GM06990 (cell line): ENCODE data around the gene PNLDC1.

Experiments used
- DNase-seq: peaks from one replicate; pipeline ENCODE4 v3.0.0-alpha.2; 2011; ENCODE audit not compliant: insufficient read length; ENCODE audit errors: extremely low read depth
- H3K27me3 ChIP-seq: replicated peaks from 2 replicates; pipeline ENCODE4 v1.6.0; 2011; ENCODE audit warnings: low read length; ENCODE audit not compliant: control insufficient read depth, insufficient read depth
- H3K36me3 ChIP-seq: 2 replicates; pipeline ENCODE4 v1.5.1; 2011; ENCODE audit warnings: low read length; ENCODE audit not compliant: control insufficient read depth, insufficient read depth
- H3K4me3 ChIP-seq: replicated peaks from 2 replicates; pipeline ENCODE4 v1.5.1; 2011; ENCODE audit warnings: low read depth, mild to moderate bottlenecking, control low read depth, low read length
- TF ChIP-seq, protein P1 (sequence below): IDR thresholded peaks from 2 replicates; pipeline ENCODE4 v1.5.1; 2011; ENCODE audit warnings: low read length, control low read depth, mild to moderate bottlenecking, inconsistent platforms; ENCODE audit not compliant: insufficient read depth, poor library complexity, severe bottlenecking

The PNLDC1 gene

DNA sequence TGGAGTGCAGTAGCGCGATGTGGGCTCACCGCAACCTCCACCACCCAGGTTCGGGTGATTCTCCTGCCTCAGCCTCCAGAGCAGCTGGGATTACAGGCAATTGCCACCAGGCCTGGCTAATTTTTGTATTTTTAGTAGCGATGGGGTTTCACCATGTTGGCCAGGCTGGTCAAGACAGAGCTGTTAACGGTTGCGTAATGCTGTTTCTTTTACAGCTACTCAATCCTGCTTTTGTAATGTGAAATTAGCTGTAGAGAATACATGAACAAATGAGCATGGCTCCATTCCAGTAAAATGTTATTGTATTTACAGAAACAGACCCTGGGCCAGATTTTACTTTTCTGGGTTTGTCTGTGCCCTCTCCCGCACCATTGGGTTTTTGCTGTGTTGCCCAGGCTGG is 1.9 kb downstream of the PNLDC1 start:
- TF ChIP-seq, protein P1, sequence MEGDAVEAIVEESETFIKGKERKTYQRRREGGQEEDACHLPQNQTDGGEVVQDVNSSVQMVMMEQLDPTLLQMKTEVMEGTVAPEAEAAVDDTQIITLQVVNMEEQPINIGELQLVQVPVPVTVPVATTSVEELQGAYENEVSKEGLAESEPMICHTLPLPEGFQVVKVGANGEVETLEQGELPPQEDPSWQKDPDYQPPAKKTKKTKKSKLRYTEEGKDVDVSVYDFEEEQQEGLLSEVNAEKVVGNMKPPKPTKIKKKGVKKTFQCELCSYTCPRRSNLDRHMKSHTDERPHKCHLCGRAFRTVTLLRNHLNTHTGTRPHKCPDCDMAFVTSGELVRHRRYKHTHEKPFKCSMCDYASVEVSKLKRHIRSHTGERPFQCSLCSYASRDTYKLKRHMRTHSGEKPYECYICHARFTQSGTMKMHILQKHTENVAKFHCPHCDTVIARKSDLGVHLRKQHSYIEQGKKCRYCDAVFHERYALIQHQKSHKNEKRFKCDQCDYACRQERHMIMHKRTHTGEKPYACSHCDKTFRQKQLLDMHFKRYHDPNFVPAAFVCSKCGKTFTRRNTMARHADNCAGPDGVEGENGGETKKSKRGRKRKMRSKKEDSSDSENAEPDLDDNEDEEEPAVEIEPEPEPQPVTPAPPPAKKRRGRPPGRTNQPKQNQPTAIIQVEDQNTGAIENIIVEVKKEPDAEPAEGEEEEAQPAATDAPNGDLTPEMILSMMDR, result no peak
- no peak overlapping the region for H3K4me3 ChIP-seq
- H3K36me3 ChIP-seq, result peaks cover 2% of the 10 kb centered on the region
- DNase-seq, result no peak
- no peaks in the 10 kb centered on the region for H3K27me3 ChIP-seq

DNA sequence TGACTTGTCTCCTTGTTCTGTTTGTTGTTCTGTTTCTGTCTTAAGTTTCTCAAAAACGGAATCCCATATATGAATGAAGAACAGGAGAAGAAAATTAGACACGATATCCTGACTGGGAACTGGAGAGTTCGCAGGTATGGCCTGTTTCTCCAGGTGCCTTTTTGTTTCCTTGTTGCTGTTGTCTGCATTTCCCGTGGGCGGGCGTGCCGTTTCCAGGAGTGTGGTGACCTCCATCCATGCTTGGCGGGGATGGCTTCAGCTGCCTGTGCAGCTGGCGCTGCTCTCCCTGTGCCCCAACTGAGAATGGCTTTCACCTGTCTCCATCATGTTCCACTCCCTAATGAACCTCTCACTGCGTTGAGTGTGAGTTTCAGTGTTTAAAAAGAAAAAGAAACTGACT is 4.4 kb downstream of the PNLDC1 start:
- Histone ChIP-seq H3K4me3 (no peak overlapping the region), H3K36me3 (no peaks in the 10 kb centered on the region; the same call in none of the 2 replicates), H3K27me3 (no peaks in the 10 kb centered on the region)
- no peak for DNase-seq
- TF ChIP-seq, protein P1, result no peak

DNA sequence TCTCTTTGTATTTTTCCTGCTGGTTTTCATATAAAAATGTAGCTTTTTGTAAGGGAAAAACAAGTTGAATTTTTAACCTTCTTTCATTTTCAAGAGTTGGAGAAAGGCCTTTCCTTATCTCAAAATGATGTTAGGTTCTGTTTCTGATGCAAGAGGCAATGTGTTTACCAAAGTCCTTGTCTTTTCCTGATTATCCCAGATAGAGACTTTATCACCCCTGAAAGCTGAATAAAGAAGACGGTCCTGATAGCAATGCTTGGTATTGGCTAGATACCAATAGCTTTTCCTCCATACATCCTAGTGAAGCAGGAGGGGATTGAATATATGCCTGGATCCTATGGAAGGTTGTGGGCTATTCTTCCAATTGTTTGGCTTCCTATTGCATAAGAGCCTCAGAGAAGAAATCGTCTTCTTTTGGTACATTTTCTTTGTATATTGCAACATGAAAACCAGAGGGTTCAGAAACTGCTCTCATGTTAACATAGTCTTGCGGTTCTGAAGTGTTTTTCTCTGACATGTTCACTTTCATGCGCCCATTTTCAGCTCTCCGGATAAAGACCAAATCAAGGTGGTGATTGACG is 5.5 kb downstream of the PNLDC1 start:
- DNase-seq, result no peak
- H3K4me3 ChIP-seq, result no peak overlapping the region

DNA sequence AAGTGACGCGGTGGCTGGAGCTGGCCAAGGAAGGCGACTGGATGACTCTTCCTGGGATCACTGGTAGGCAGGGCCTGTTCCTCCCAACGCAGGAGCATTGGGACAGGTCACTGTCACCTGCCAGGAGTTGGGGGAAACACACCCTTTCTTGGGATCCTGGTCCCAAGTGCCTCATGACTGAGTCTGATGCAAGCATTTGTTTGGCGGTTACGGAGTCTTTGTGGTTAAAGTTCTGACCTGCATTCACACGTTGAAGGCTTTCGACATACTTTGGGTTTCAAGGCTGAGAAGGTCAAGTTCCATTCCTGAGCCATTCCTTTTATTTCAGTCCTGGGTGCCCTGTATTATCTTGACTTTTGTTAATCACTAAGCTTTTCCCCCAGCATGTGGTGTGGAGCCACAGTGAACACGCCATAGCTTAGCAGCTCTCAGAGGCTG is 6.0 kb downstream of the PNLDC1 start:
- Histone ChIP-seq H3K36me3 (no peaks in the 10 kb centered on the region), H3K4me3 (no peak overlapping the region), H3K27me3 (no peaks in the 10 kb centered on the region)
- TF ChIP-seq, protein P1, result no peak
- no peak for DNase-seq

More for the DNA sequence above, 5.5 kb downstream of the PNLDC1 start:
- no peaks in the 10 kb centered on the region for H3K27me3 ChIP-seq
- H3K36me3 ChIP-seq, result no peaks in the 10 kb centered on the region
- TF ChIP-seq, protein P1, result no peak

DNA sequence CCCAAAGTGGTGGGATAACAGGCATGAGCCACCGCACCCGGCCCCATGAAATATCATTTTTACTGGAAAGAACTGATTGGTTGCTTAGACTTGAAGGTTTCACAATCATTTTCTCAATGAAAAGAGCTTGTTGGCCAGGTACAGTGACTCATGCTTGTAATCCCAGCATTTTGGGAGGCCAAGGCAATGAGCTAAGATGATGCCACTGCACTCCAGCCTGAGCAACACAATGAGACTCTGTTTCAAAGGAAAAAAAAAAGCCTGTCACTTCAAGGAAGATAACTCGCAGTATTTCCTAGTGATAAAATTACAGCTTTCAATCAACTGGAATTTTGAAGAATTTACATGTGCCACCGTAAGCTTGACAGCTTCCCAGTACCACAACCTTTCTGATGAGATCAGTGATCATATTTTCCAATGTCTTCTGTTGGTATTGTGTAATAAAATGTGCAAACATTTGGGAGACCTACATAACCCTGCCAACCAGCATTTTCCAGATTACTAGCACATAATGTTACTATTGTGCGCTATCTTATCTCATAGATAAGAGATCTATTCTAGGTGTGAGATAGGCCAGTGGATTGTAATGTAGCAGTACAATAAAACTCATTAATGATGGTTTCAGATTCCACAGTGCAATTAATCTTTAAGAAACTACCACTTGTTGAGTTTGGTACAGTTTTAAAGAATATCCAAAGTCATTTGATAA is 7.2 kb downstream of the PNLDC1 start:
- no peaks in the 10 kb centered on the region for H3K36me3 ChIP-seq
- DNase-seq, result no peak
- H3K27me3 ChIP-seq, result no peaks in the 10 kb centered on the region
- no peak overlapping the region for H3K4me3 ChIP-seq
- TF ChIP-seq, protein P1, result no peak

DNA sequence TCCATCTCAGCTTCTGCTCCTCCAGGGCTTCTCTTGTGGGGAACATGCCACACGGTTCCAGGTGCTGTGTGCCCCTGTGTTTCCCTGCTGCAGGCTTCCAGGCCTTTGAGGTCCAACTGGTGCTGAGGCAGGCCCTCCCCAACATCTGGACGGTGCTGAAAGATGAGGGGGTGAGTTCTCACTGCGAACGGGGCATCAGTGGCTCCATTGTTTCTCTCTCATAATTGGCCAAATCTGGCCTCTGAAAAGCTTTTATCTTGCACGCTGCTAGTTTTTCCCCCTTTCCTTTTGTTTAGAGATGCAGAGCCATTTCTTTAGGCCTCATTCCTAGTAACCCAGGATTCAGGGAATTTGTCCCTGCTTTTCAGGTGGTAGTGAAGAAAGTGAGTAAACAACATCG is 8.6 kb downstream of the PNLDC1 start:
- no peak for DNase-seq
- TF ChIP-seq, protein P1, result no peak
- H3K36me3 ChIP-seq, result no peaks in the 10 kb centered on the region

More for the DNA sequence above, 8.6 kb downstream of the PNLDC1 start:
- H3K27me3 ChIP-seq, result no peaks in the 10 kb centered on the region
- no peak overlapping the region for H3K4me3 ChIP-seq
